ENCODE data around the gene MRGPRD. TPM values are rescaled to one million over a fixed set of nuclear protein-coding genes. Genes with fewer than 3 reads are reported as not detected.

The MRGPRD gene
- total and polyA plus RNA-seq, 10 of the 15 experiments (the other 5 are each of a cell fraction or from before 2014, with no cell fraction given): not detected

DNA sequence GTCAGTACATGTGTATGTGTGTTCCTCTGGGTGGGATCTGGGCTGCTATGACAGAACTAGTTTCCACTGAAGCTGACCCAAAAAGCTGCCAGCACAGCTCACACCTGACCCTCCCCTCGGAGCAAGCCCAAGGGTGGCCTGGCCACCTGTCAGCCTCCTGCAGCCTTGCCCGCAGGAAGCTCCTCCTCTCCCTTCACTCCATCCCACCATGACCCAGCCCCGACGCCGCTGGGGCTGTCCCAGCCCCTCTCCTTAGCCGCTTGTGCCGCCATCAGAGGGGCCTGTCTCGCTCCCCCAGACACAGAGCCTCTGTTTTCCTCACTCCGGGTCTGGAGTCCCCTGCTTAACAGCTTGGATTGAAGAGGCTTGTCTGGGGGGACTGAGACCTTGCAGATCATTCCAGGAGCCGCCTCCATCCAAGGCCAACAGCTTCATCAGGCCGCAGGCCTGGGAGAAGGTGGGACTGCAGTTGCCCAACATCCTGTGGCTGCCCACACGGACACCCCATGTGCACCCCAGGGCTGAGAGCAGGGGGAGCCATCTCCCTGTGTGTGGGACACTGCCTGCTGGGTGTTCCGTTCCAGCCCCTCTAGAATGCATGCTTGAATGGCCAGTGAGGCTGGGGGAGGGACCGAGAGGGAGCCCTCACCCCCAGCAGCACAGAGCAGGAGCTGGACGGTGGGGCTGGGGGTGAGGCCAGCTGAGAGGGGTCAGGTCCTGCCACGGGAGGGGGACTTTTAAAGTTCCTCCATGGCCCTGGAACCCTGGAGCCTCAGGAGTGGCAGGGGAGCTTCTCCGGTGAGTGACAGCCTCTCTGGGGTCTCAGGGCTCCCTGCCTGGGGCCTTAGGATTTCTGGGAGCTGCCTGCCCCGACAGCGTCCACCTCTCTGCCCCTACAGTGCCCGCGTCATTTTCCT, 31.6 kb upstream of the MRGPRD start:
- FAIRE-seq (no peak), ATAC-seq (peak; percentile 27; the same call in 1 of the 3 replicates), DNase-seq (ENCODE audit: low read depth, low spot score) (no peak)
- no peak overlapping the region for H3K27ac ChIP-seq (ENCODE audit: control insufficient read depth, insufficient read depth)
- H3K4me1 ChIP-seq (ENCODE audit: control insufficient read depth, insufficient read depth, low read length): no peaks in the 10 kb centered on the region
- 29% methylated on average over 21 of the region's 21 CpGs for WGBS (ENCODE audit: insufficient coverage, insufficient replicate concordance, low lambda C conversion rate, missing lambda C conversion rate)
- intact Hi-C loops (cut with micrococcal nuclease; ENCODE audit: unreplicated experiment) (no loop called here), in situ Hi-C loops (cut with MboI) (no loop called here)
- TF ChIP-seq, protein P1, sequence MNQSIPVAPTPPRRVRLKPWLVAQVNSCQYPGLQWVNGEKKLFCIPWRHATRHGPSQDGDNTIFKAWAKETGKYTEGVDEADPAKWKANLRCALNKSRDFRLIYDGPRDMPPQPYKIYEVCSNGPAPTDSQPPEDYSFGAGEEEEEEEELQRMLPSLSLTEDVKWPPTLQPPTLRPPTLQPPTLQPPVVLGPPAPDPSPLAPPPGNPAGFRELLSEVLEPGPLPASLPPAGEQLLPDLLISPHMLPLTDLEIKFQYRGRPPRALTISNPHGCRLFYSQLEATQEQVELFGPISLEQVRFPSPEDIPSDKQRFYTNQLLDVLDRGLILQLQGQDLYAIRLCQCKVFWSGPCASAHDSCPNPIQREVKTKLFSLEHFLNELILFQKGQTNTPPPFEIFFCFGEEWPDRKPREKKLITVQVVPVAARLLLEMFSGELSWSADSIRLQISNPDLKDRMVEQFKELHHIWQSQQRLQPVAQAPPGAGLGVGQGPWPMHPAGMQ (IDR thresholded peaks at IDR 0.05; ENCODE audit: borderline replicate concordance): no peak
- TF ChIP-seq BRCA1 (IDR thresholded peaks at IDR 0.05; ENCODE audit: low read depth, low read length) (no peak), POLR2AphosphoS5 (IDR thresholded peaks at IDR 0.05; ENCODE audit: low read length) (no peak), PAX8 (IDR thresholded peaks at IDR 0.05) (no peak), NR2C2 (IDR thresholded peaks at IDR 0.05; ENCODE audit: borderline replicate concordance, control insufficient read depth, insufficient read length, low read depth) (no peak), RBBP5 (conservative IDR thresholded peaks at IDR 0.05) (no peak), TBL1XR1 (IDR thresholded peaks at IDR 0.05; ENCODE audit: low read depth, low read length) (no peak), JUND (IDR thresholded peaks at IDR 0.05; ENCODE audit: low read depth, low read length) (no peak), POLR2AphosphoS2 (IDR thresholded peaks at IDR 0.05; ENCODE audit: low read depth, low read length) (no peak), ETV6 (conservative IDR thresholded peaks at IDR 0.05 in 1 of 2, IDR thresholded peaks at IDR 0.05 in 1 of 2; ENCODE audit: borderline replicate concordance in 1 of 2, low read depth in 1 of 2) (no peak), BCLAF1 (IDR thresholded peaks at IDR 0.05) (no peak), ESRRA (IDR thresholded peaks at IDR 0.05; ENCODE audit: low read length) (no peak)
- no peak overlapping the region for H3K9ac ChIP-seq (ENCODE audit: control insufficient read depth, insufficient read depth, low read length)
- BruUV-seq (replicated peaks): no TSS peak
- POLR2A ChIA-PET: no interaction called here
- SMC1A ChIA-PET (ENCODE audit: uncharacterized antibody, unreplicated experiment): no interaction called here
- H3K79me2 ChIP-seq (ENCODE audit: control insufficient read depth, insufficient read depth, low read length): no peaks in the 10 kb centered on the region
- H3K9me3 ChIP-seq (replicated peaks; ENCODE audit: control insufficient read depth, insufficient read depth, low read length): no peaks in the 10 kb centered on the region
- no peak overlapping the region for H3K4me2 ChIP-seq (ENCODE audit: control insufficient read depth, insufficient read depth)
- no peak overlapping the region for H3K4me3 ChIP-seq
- no peaks in the 10 kb centered on the region for H4K20me1 ChIP-seq (ENCODE audit: control insufficient read depth, insufficient read depth)
- no peaks in the 10 kb centered on the region for H3K36me3 ChIP-seq (ENCODE audit: control insufficient read depth in 2 of 2, insufficient read depth in 2 of 2, low read length in 1 of 2)
- RAD21 ChIA-PET (ENCODE audit: unreplicated experiment): interaction anchor here (0.8 kb wide), 1 partner anchor 62 kb away, joined by 3 read pairs; no protein-coding TSS in a partner anchor
- no peak overlapping the region for H2AFZ ChIP-seq (ENCODE audit: control insufficient read depth, low read depth, low read length)
- CTCF ChIA-PET: interaction anchor here (1.0 to 1.1 kb wide), 2 partner anchors 15 to 82 kb away, joined by 3 read pairs; no protein-coding TSS in a partner anchor
- peaks cover 4 to 5% of the 10 kb centered on the region in 2 experiments; a peak in 3 of 4 replicates for H3K27me3 ChIP-seq (replicated peaks in 1 of 2; ENCODE audit: control insufficient read depth in 2 of 2, insufficient read depth in 2 of 2, low read length in 1 of 2)

Measured in GM12878 (cell line).